HG03571 (cell line): ENCODE measurements around the gene FAM209B.
A peak's percentile ranks its signal among the peaks of the same experiment; 100 is the strongest.
"Not testable (repeated sequence)": the region's sequence is repeated elsewhere in the genome, so short reads cannot be mapped to it uniquely, and the experiment has no call there.

Source experiments
- ATAC-seq: cut with Tn5 transposase; IDR thresholded peaks from one replicate; pipeline ENCODE4 v1.9.1; 2021; ENCODE audit not compliant: unreplicated experiment

Gene FAM209B

GRCh38 chr20:56537997-56538396 is 5.0 kb downstream of the FAM209B start:
- no peak for ATAC-seq

- no peak for ATAC-seq
Measured at GRCh38 chr20:56540415-56540814, 7.4 kb downstream of the FAM209B start.

- ATAC-seq, result no peak
Measured at GRCh38 chr20:56542489-56543030, 9.5 kb downstream of the FAM209B start.

- no peak for ATAC-seq
Measured at GRCh38 chr20:56551571-56551970, 18.5 kb downstream of the FAM209B start.

- peak; percentile 53 for ATAC-seq
Measured at GRCh38 chr20:56552911-56553629, 20.0 kb downstream of the FAM209B start.

- ATAC-seq, result peak; percentile 75
Measured at GRCh38 chr20:56554869-56555268, 21.8 kb downstream of the FAM209B start.

GRCh38 chr20:56558968-56559367 is 25.9 kb downstream of the FAM209B start:
- no peak for ATAC-seq

GRCh38 chr20:56564526-56564925 is 31.5 kb downstream of the FAM209B start:
- not testable (repeated sequence) for ATAC-seq

- no peak for ATAC-seq
Measured at GRCh38 chr20:56565511-56565910, 32.5 kb downstream of the FAM209B start.

- no peak for ATAC-seq
Measured at GRCh38 chr20:56566621-56567020, 33.6 kb downstream of the FAM209B start.

- ATAC-seq, result no peak
Measured at GRCh38 chr20:56570832-56571231, 37.8 kb downstream of the FAM209B start.

GRCh38 chr20:56572172-56572571 is 39.1 kb downstream of the FAM209B start:
- ATAC-seq, result no peak

- ATAC-seq, result no peak
Measured at GRCh38 chr20:56573986-56574385, 40.9 kb downstream of the FAM209B start.

GRCh38 chr20:56574531-56575142 is 41.6 kb downstream of the FAM209B start:
- ATAC-seq, result no peak

- no peak for ATAC-seq
Measured at GRCh38 chr20:56575157-56575556, 42.1 kb downstream of the FAM209B start.

GRCh38 chr20:56575961-56576360 is 42.9 kb downstream of the FAM209B start:
- no peak for ATAC-seq

- no peak for ATAC-seq
Measured at GRCh38 chr20:56579301-56579710, 46.3 kb downstream of the FAM209B start.

GRCh38 chr20:56580226-56580625 is 47.2 kb downstream of the FAM209B start:
- no peak for ATAC-seq

GRCh38 chr20:56581701-56582100 is 48.7 kb downstream of the FAM209B start:
- no peak for ATAC-seq

GRCh38 chr20:56582542-56582941 is 49.5 kb downstream of the FAM209B start:
- ATAC-seq, result no peak

- no peak for ATAC-seq
Measured at GRCh38 chr20:56584916-56585315, 51.9 kb downstream of the FAM209B start.
